ENCODE measurements around the gene HOXB5. TPM values are rescaled to one million over a fixed set of nuclear protein-coding genes. Genes with fewer than 3 reads are reported as not detected.

HOXB5 gene
- total RNA-seq, 1 experiment from 2014 or later = not detected

DNA sequence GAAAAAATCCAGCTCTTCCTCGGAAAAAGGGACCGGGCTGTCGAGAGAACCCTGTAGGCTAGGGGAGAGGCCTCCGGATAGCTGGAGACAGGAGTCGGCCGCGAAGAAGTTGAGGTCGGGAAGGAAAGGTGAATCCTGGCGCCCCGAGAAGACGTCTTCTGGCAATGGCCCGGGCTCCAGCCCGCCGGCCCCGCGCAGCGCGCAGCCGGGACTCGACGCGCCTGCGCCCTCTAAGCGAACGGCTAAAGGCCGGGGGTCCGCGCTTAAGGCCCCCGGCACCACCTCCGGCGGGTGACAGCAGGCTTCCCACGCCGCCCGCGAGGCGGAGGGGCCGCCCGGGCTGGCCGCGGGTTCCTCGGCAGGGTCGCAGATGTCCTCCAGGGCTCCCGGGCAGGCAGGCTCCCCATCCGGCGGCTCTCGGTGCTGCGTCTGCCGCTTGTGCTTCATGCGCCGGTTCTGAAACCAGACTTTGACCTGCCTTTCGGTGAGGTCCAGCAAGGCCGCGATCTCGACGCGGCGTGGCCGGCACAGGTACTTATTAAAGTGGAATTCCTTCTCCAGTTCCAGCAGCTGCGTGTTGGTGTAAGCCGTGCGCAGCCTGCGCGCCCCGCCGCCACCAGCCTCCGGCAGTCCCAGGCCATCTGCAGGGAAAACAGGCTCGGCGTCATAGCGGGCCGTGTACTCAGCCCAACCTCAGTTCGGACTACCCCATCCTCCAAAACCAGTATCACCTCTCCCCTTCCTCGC, 50.3 kb downstream of the HOXB5 start:
- Mint-ChIP-seq H3K27ac (ENCODE audit: unreplicated experiment) (peak overlapping the region; percentile 31), H3K27me3 (ENCODE audit: insufficient read depth, unreplicated experiment) (peaks cover 8% of the 10 kb centered on the region), H3K4me3 (ENCODE audit: unreplicated experiment) (peak overlapping the region; percentile 78), H3K4me1 (ENCODE audit: low read depth, unreplicated experiment) (peaks cover 11% of the 10 kb centered on the region), H3K9me3 (ENCODE audit: unreplicated experiment) (no peaks in the 10 kb centered on the region), H3K36me3 (ENCODE audit: insufficient read depth, unreplicated experiment) (no peaks in the 10 kb centered on the region)
- no peaks in the 10 kb centered on the region for H3K36me3 ChIP-seq (ENCODE audit: control insufficient read depth, insufficient read depth, low read length)
- CTCF ChIA-PET = interaction anchor here (0.9 kb wide), 1 partner anchor 38 kb away, joined by 7 read pairs; no protein-coding TSS in a partner anchor
- peak overlapping the region; percentile 55 for H3K4me3 ChIP-seq (ENCODE audit: low read depth, low read length)
- peaks cover 10% of the 10 kb centered on the region; the same call in 1 of the 2 replicates for H3K4me1 ChIP-seq
- TF ChIP-seq, protein P1, sequence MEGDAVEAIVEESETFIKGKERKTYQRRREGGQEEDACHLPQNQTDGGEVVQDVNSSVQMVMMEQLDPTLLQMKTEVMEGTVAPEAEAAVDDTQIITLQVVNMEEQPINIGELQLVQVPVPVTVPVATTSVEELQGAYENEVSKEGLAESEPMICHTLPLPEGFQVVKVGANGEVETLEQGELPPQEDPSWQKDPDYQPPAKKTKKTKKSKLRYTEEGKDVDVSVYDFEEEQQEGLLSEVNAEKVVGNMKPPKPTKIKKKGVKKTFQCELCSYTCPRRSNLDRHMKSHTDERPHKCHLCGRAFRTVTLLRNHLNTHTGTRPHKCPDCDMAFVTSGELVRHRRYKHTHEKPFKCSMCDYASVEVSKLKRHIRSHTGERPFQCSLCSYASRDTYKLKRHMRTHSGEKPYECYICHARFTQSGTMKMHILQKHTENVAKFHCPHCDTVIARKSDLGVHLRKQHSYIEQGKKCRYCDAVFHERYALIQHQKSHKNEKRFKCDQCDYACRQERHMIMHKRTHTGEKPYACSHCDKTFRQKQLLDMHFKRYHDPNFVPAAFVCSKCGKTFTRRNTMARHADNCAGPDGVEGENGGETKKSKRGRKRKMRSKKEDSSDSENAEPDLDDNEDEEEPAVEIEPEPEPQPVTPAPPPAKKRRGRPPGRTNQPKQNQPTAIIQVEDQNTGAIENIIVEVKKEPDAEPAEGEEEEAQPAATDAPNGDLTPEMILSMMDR (IDR thresholded peaks at IDR 0.05; ENCODE audit: insufficient read depth in 1 of 2, low read depth in 1 of 2, low read length in 1 of 2, severe bottlenecking in 1 of 2, unreplicated experiment in 1 of 2) = peak; percentile 68 to 70
- H3K27me3 ChIP-seq (replicated peaks; ENCODE audit: control insufficient read depth, insufficient read depth, low read length) = no peaks in the 10 kb centered on the region
- no peaks in the 10 kb centered on the region for H3K9me3 ChIP-seq
- no TSS peak for BruUV-seq (replicated peaks)
- DNase-seq = peak; percentile 92
- intact Hi-C loops (cut with micrococcal nuclease; ENCODE audit: unreplicated experiment) = loop anchor here (1.0 to 2.0 kb wide), 3 partner anchors 20 to 50 kb away; no protein-coding TSS in a partner anchor
- POLR2A ChIA-PET = no interaction called here

DNA sequence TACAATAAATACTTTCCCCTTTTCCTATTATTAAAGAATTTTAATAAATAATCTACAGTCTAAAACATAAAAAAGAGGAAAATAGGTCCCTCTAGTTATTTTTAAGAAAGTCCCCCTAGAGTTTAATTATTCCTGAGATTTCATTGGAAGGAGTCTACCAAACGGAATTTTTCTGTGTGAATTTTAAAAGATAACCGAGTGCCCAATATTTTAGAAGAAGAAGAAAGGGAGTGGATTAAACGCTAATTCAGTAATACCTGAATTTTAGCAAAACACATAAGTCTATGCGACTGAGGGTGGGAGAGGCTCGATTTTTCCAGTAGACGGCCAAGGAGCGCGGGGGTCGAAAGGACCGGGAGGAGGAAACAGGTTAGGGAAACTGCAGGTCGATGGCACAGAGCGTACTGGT, 50.9 kb downstream of the HOXB5 start:
- Mint-ChIP-seq H3K27ac (ENCODE audit: unreplicated experiment) (peak overlapping the region; percentile 31), H3K4me1 (ENCODE audit: low read depth, unreplicated experiment) (peaks cover 11% of the 10 kb centered on the region)
- POLR2A ChIA-PET = no interaction called here

DNA sequence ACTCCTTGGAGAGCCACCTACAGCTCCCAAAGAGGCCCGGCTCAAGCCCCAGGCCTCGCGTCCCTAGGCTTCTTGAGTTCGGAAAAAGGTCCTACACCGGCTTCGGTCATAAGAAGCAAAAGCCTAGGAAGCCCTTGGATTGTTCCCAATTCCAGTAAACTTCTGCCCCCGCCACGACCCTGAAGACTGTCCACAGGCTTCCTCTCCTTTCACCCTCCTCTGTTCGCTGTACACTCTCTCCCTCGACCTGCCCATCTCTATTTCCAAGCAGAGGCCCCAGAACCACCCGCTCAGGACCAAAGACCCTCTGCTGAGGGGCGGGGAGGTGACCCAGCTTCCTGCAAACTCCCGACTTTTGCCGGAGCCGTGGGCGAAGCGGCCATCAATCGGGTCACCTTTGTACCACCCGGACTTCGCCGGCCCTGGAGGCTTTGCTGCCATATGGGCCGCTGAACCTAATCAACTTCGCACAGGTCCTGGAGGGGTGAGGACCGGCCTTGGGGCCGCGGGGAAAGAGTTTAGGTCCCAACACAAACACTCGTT, 51.4 kb downstream of the HOXB5 start:
- H3K4me3 ChIP-seq (ENCODE audit: low read depth, low read length) = no peak overlapping the region
- H3K27me3 ChIP-seq (replicated peaks; ENCODE audit: control insufficient read depth, insufficient read depth, low read length) = no peaks in the 10 kb centered on the region
- DNase-seq = no peak
- H3K4me3 Mint-ChIP-seq (ENCODE audit: unreplicated experiment) = peak overlapping the region; percentile 78
- BruUV-seq (replicated peaks) = no TSS peak
- CTCF ChIA-PET = no interaction called here
- H3K27me3 Mint-ChIP-seq (ENCODE audit: insufficient read depth, unreplicated experiment) = peaks cover 8% of the 10 kb centered on the region
- no peaks in the 10 kb centered on the region for H3K36me3 Mint-ChIP-seq (ENCODE audit: insufficient read depth, unreplicated experiment)
- H3K9me3 ChIP-seq = no peaks in the 10 kb centered on the region
- H3K27ac Mint-ChIP-seq (ENCODE audit: unreplicated experiment) = no peak overlapping the region
- H3K4me1 Mint-ChIP-seq (ENCODE audit: low read depth, unreplicated experiment) = peaks cover 11% of the 10 kb centered on the region
- intact Hi-C loops (cut with micrococcal nuclease; ENCODE audit: unreplicated experiment) = loop anchor here (2.0 kb wide), 2 partner anchors 19 to 49 kb away; no protein-coding TSS in a partner anchor
- TF ChIP-seq, protein P1 (IDR thresholded peaks at IDR 0.05; ENCODE audit: insufficient read depth in 1 of 2, low read depth in 1 of 2, low read length in 1 of 2, severe bottlenecking in 1 of 2, unreplicated experiment in 1 of 2) = no peak
- H3K4me1 ChIP-seq = peaks cover 9% of the 10 kb centered on the region; the same call in 1 of the 2 replicates
- H3K9me3 Mint-ChIP-seq (ENCODE audit: unreplicated experiment) = no peaks in the 10 kb centered on the region
- POLR2A ChIA-PET = no interaction called here
- H3K36me3 ChIP-seq (ENCODE audit: control insufficient read depth, insufficient read depth, low read length) = no peaks in the 10 kb centered on the region

More for the DNA sequence above, 50.9 kb downstream of the HOXB5 start:
- H3K9me3 ChIP-seq = no peaks in the 10 kb centered on the region
- DNase-seq = no peak
- H3K4me3 ChIP-seq (ENCODE audit: low read depth, low read length) = peak overlapping the region; percentile 55
- H3K4me1 ChIP-seq = peaks cover 10% of the 10 kb centered on the region; the same call in 1 of the 2 replicates
- peak overlapping the region; percentile 78 for H3K4me3 Mint-ChIP-seq (ENCODE audit: unreplicated experiment)
- TF ChIP-seq, protein P1 (IDR thresholded peaks at IDR 0.05; ENCODE audit: insufficient read depth in 1 of 2, low read depth in 1 of 2, low read length in 1 of 2, severe bottlenecking in 1 of 2, unreplicated experiment in 1 of 2) = no peak
- H3K36me3 Mint-ChIP-seq (ENCODE audit: insufficient read depth, unreplicated experiment) = no peaks in the 10 kb centered on the region
- CTCF ChIA-PET = no interaction called here
- no peaks in the 10 kb centered on the region for H3K27me3 ChIP-seq (replicated peaks; ENCODE audit: control insufficient read depth, insufficient read depth, low read length)
- H3K27me3 Mint-ChIP-seq (ENCODE audit: insufficient read depth, unreplicated experiment) = peaks cover 8% of the 10 kb centered on the region
- BruUV-seq (replicated peaks) = TSS peak; percentile 98
- H3K36me3 ChIP-seq (ENCODE audit: control insufficient read depth, insufficient read depth, low read length) = no peaks in the 10 kb centered on the region
- intact Hi-C loops (cut with micrococcal nuclease; ENCODE audit: unreplicated experiment) = loop anchor here (1.0 to 2.0 kb wide), 3 partner anchors 20 to 50 kb away; no protein-coding TSS in a partner anchor
- no peaks in the 10 kb centered on the region for H3K9me3 Mint-ChIP-seq (ENCODE audit: unreplicated experiment)

All from Caco-2 (cell line).